GM19438 (cell line): ENCODE results near the gene SLC44A2.
A peak's percentile ranks its signal among the peaks of the same experiment; 100 is the strongest.
"Not testable (repeated sequence)": the region's sequence is repeated elsewhere in the genome, so short reads cannot be mapped to it uniquely, and the experiment has no call there.

Source experiments
- ATAC-seq: cut with Tn5 transposase; IDR thresholded peaks from one replicate; pipeline ENCODE4 v1.9.1; 2021; ENCODE audit warnings: low read depth; ENCODE audit not compliant: unreplicated experiment

Gene SLC44A2

GRCh38 chr19:10646456-10647159 is 21.3 kb downstream of the SLC44A2 start:
- ATAC-seq: no peak

- ATAC-seq: no peak
Measured at GRCh38 chr19:10648360-10648759, 23.0 kb downstream of the SLC44A2 start.

GRCh38 chr19:10651851-10652250 is 26.5 kb downstream of the SLC44A2 start:
- ATAC-seq: no peak

GRCh38 chr19:10653482-10653731 is 28.1 kb downstream of the SLC44A2 start:
- ATAC-seq: no peak

GRCh38 chr19:10653732-10654609 is 28.6 kb downstream of the SLC44A2 start, which contains the start of gene ILF3:
ILF3 (plus strand) TSS chr19:10654346; CDS start chr19:10670606, 16,260 bp downstream.
- peak; percentile 65 for ATAC-seq

- peak; percentile 8 for ATAC-seq
Measured at GRCh38 chr19:10654610-10655456, 29.5 kb downstream of the SLC44A2 start.

GRCh38 chr19:10655457-10656312 is 30.3 kb downstream of the SLC44A2 start:
- ATAC-seq: no peak

GRCh38 chr19:10660346-10660745 is 35.0 kb downstream of the SLC44A2 start:
- ATAC-seq: no peak

- no peak for ATAC-seq
Measured at GRCh38 chr19:10661946-10662345, 36.6 kb downstream of the SLC44A2 start.

- ATAC-seq: no peak
Measured at GRCh38 chr19:10662384-10663251, 37.3 kb downstream of the SLC44A2 start.

- not testable (repeated sequence) for ATAC-seq
Measured at GRCh38 chr19:10663252-10663563, 37.9 kb downstream of the SLC44A2 start.

- no peak for ATAC-seq
Measured at GRCh38 chr19:10667867-10668266, 42.5 kb downstream of the SLC44A2 start.

GRCh38 chr19:10669246-10669645 is 43.9 kb downstream of the SLC44A2 start:
- ATAC-seq: no peak

GRCh38 chr19:10670182-10670581 is 44.8 kb downstream of the SLC44A2 start:
- no peak for ATAC-seq

- no peak for ATAC-seq
Measured at GRCh38 chr19:10670876-10671804, 45.8 kb downstream of the SLC44A2 start.

GRCh38 chr19:10671922-10672321 is 46.6 kb downstream of the SLC44A2 start:
- ATAC-seq: not testable (repeated sequence)

GRCh38 chr19:10675214-10675613 is 49.9 kb downstream of the SLC44A2 start:
- not testable (repeated sequence) for ATAC-seq

GRCh38 chr19:10677751-10678150 is 52.4 kb downstream of the SLC44A2 start:
- no peak for ATAC-seq
